H1 (cell line): ENCODE data around the gene RBP4. TPM values are rescaled to one million over a fixed set of nuclear protein-coding genes. Genes with fewer than 3 reads are reported as not detected.

Experiments used
- CHD7 ChIP-seq: fragments of 300-600 bp; sonication (generic); IDR thresholded peaks from 2 replicates; pipeline ENCODE4 v1.7.1; 2012; ENCODE audit warnings: low read length, moderate library complexity, mild to moderate bottlenecking, inconsistent platforms; ENCODE audit not compliant: insufficient replicate concordance
- CREB1 ChIP-seq: IDR thresholded peaks from 2 replicates; pipeline ENCODE4 v1.6.1; 2012; ENCODE audit warnings: inconsistent platforms
- RFX5 ChIP-seq: IDR thresholded peaks from 2 replicates; pipeline ENCODE4 v1.6.1; 2011; ENCODE audit warnings: low read depth, low read length, improper control_type of control experiment, borderline replicate concordance
- polyA plus RNA-seq, 7 experiments: library from polyadenylated mRNA; depleted of rRNA in 3 of 7; stranded (reverse) in 5 of 7; unstranded in 2 of 7; fragments of >200 nt in 5 of 7; fragments of 200-250 nt in 2 of 7; gene quantifications; 1 replicate in 5 of 7; 2 replicates in 1 of 7; 4 replicates in 1 of 7; pipeline versions ENCODE4 v1.2.1 to v1.2.3, GENCODE V29; 2011 to 2013; ENCODE audit warnings: missing spikeins in 2 of 7, mixed read lengths in 2 of 7
- total RNA-seq: library from RNA; stranded (reverse); fragmentation: NEBNext Ultra II Directional; extraction: Animal tissue kit (Norgen Biotek cat#: 25700); gene quantifications from 2 replicates; pipeline ENCODE4 v1.2.1, GENCODE V29; 2021

Gene RBP4
- total and polyA plus RNA-seq, 2 of the 8 experiments (the other 6 are each of a cell fraction or from before 2014, with no cell fraction given): 0.42 to 0.97 TPM

- no peak for TF ChIP-seq CHD7
- TF ChIP-seq RFX5: no peak
- no peak for TF ChIP-seq CREB1
Measured at GRCh38 chr10:93565446-93565845, 35.6 kb downstream of the RBP4 start (continued).
